Loucy (cell line): Measurements from ENCODE around the gene STAB2.

Experiments
- H2AFZ ChIP-seq: fragments of 200-600 bp; sonication (generic); 2 replicates; pipeline ENCODE4 v1.6.0; 2016; ENCODE audit warnings: antibody characterized with exemption, mild to moderate bottlenecking, low read length, moderate library complexity
- H3F3A ChIP-seq: fragments of 200-600 bp; 2 replicates; pipeline ENCODE4 v1.6.0; 2016; ENCODE audit warnings: antibody characterized with exemption, low read depth, mild to moderate bottlenecking
- H3K27me3 ChIP-seq: fragments of 200-600 bp; sonication (generic); 2 replicates; pipeline ENCODE4 v1.6.1; 2014; ENCODE audit warnings: low read length, mild to moderate bottlenecking; ENCODE audit not compliant: insufficient read depth, poor library complexity, severe bottlenecking
- H3K36me3 ChIP-seq: fragments of 200-600 bp; sonication (generic); 2 replicates; pipeline ENCODE4 v1.6.1; 2016; ENCODE audit warnings: low read length; ENCODE audit not compliant: insufficient read depth
- H3K4me1 ChIP-seq: fragments of 200-600 bp; sonication (generic); 2 replicates; pipeline ENCODE4 v1.5.1; 2014; ENCODE audit warnings: low read length, mild to moderate bottlenecking; ENCODE audit not compliant: insufficient read depth, poor library complexity, severe bottlenecking
- H3K4me2 ChIP-seq: fragments of 200-600 bp; sonication (generic); 2 replicates; pipeline ENCODE4 v1.6.0; 2014; ENCODE audit warnings: antibody characterized with exemption, low read length, low read depth, mild to moderate bottlenecking; ENCODE audit not compliant: poor library complexity, severe bottlenecking
- H3K4me3 ChIP-seq: fragments of 200-600 bp; sonication (generic); 2 replicates; pipeline ENCODE4 v1.5.1; 2014; ENCODE audit warnings: low read length, mild to moderate bottlenecking, mixed read lengths; ENCODE audit not compliant: poor library complexity, severe bottlenecking
- H3K79me2 ChIP-seq: fragments of 200-600 bp; sonication (generic); 2 replicates; pipeline ENCODE4 v1.6.1; 2014; ENCODE audit warnings: low read length; ENCODE audit not compliant: insufficient read depth
- H3K9ac ChIP-seq: fragments of 200-600 bp; sonication (generic); 2 replicates; pipeline ENCODE4 v1.6.0; 2014; ENCODE audit warnings: mild to moderate bottlenecking, low read depth, low read length, moderate library complexity; ENCODE audit not compliant: poor library complexity, severe bottlenecking
- H3K9me2 ChIP-seq: fragments of 200-600 bp; sonication (generic); replicated peaks from 2 replicates; pipeline ENCODE4 v1.6.1; 2016; ENCODE audit warnings: low read depth, low read length, mixed read lengths
- H3K9me3 ChIP-seq: fragments of 200-600 bp; sonication (generic); 2 replicates; pipeline ENCODE4 v1.6.1; 2014; ENCODE audit warnings: mild to moderate bottlenecking, antibody characterized with exemption, low read length, low read depth; ENCODE audit not compliant: insufficient read depth
- H4K20me1 ChIP-seq: fragments of 200-600 bp; sonication (generic); 2 replicates; pipeline ENCODE4 v1.6.0; 2014; ENCODE audit warnings: antibody characterized with exemption, low read length, mild to moderate bottlenecking; ENCODE audit not compliant: insufficient read depth, poor library complexity, severe bottlenecking
- CTCF ChIP-seq: fragments of 200-600 bp; sonication (generic); conservative IDR thresholded peaks from 2 replicates; pipeline ENCODE4 v1.5.1; 2014; ENCODE audit warnings: mild to moderate bottlenecking, antibody characterized with exemption, low read length
- EZH2phosphoT487 ChIP-seq: fragments of 200-600 bp; IDR thresholded peaks from 2 replicates; pipeline ENCODE4 v1.6.1; 2018; ENCODE audit warnings: antibody characterized with exemption, mild to moderate bottlenecking, moderate library complexity, borderline replicate concordance

The STAB2 gene

GRCh38 chr12:103586791-103587370, at the start of gene STAB2:
STAB2 (plus strand) TSS chr12:103587273; CDS start chr12:103587477, 204 bp downstream.
- Histone ChIP-seq H3K4me3 (no peak within 1 kb of the TSS), H3K27me3 (no peaks in the 10 kb centered on the region), H3K9ac (no peak within 1 kb of the TSS), H3K9me3 (no peaks in the 10 kb centered on the region), H3F3A (no peaks in the 10 kb centered on the region), H3K4me2 (no peak within 1 kb of the TSS), H3K4me1 (no peaks in the 10 kb centered on the region), H3K36me3 (no peaks in the 10 kb centered on the region), H3K79me2 (no peaks in the 10 kb centered on the region), H4K20me1 (no peaks in the 10 kb centered on the region), H3K9me2 (no peaks in the 10 kb centered on the region), H2AFZ (no peak within 1 kb of the TSS)
- TF ChIP-seq EZH2phosphoT487 (no peak), CTCF (no peak)

- H2AFZ ChIP-seq = no peak overlapping the region
- H3K27me3 ChIP-seq = no peaks in the 10 kb centered on the region
- H3K36me3 ChIP-seq = no peaks in the 10 kb centered on the region
These were observed 48.7 kb upstream of the STAB2 start for GRCh38 chr12:103538397-103538796.

GRCh38 chr12:103540319-103540718, 46.8 kb upstream of the STAB2 start:
- Histone ChIP-seq H3K9me3 (no peaks in the 10 kb centered on the region), H3K79me2 (no peaks in the 10 kb centered on the region), H3K9me2 (no peaks in the 10 kb centered on the region), H3K9ac (no peak overlapping the region), H3K4me1 (no peaks in the 10 kb centered on the region), H3K4me3 (no peak overlapping the region), H3K4me2 (no peak overlapping the region), H2AFZ (no peak overlapping the region), H3K27me3 (no peaks in the 10 kb centered on the region), H4K20me1 (no peaks in the 10 kb centered on the region), H3K36me3 (no peaks in the 10 kb centered on the region), H3F3A (no peaks in the 10 kb centered on the region)
- TF ChIP-seq CTCF = no peak

More at GRCh38 chr12:103538397-103538796, 48.7 kb upstream of the STAB2 start:
- Histone ChIP-seq H3K4me2 (no peak overlapping the region), H3F3A (no peaks in the 10 kb centered on the region), H3K4me1 (no peaks in the 10 kb centered on the region), H3K9ac (no peak overlapping the region), H4K20me1 (no peaks in the 10 kb centered on the region), H3K9me3 (no peaks in the 10 kb centered on the region), H3K9me2 (no peaks in the 10 kb centered on the region), H3K4me3 (no peak overlapping the region), H3K79me2 (no peaks in the 10 kb centered on the region)
- TF ChIP-seq CTCF (no peak), EZH2phosphoT487 (no peak)
